ENCODE results near the gene SLC35F4. TPM values are rescaled to one million over a fixed set of nuclear protein-coding genes. Genes with fewer than 3 reads are reported as not detected.

SLC35F4 gene
- total RNA-seq, 1 donor = not detected

GRCh38 chr14:57660208-57660607, 205.7 kb downstream of the SLC35F4 start:
- DNase-seq (ENCODE audit: low read depth) = no peak
- H3K4me3 ChIP-seq (ENCODE audit: low read depth, low read length) = no peak overlapping the region
- TF ChIP-seq, protein P1, sequence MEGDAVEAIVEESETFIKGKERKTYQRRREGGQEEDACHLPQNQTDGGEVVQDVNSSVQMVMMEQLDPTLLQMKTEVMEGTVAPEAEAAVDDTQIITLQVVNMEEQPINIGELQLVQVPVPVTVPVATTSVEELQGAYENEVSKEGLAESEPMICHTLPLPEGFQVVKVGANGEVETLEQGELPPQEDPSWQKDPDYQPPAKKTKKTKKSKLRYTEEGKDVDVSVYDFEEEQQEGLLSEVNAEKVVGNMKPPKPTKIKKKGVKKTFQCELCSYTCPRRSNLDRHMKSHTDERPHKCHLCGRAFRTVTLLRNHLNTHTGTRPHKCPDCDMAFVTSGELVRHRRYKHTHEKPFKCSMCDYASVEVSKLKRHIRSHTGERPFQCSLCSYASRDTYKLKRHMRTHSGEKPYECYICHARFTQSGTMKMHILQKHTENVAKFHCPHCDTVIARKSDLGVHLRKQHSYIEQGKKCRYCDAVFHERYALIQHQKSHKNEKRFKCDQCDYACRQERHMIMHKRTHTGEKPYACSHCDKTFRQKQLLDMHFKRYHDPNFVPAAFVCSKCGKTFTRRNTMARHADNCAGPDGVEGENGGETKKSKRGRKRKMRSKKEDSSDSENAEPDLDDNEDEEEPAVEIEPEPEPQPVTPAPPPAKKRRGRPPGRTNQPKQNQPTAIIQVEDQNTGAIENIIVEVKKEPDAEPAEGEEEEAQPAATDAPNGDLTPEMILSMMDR (IDR thresholded peaks at IDR 0.05; ENCODE audit: insufficient read depth, low read length) = no peak

GRCh38 chr14:57659052-57659451, 206.8 kb downstream of the SLC35F4 start:
- H3K4me3 ChIP-seq (ENCODE audit: low read depth, low read length) = no peak overlapping the region
- no peak for DNase-seq (ENCODE audit: low read depth)
- TF ChIP-seq, protein P1 (IDR thresholded peaks at IDR 0.05; ENCODE audit: insufficient read depth, low read length) = no peak

- TF ChIP-seq, protein P1 (IDR thresholded peaks at IDR 0.05; ENCODE audit: insufficient read depth, low read length) = no peak
- no peak for DNase-seq (ENCODE audit: low read depth)
- no peak overlapping the region for H3K4me3 ChIP-seq (ENCODE audit: low read depth, low read length)
These were observed 208.4 kb downstream of the SLC35F4 start for GRCh38 chr14:57657487-57657886.

DNA sequence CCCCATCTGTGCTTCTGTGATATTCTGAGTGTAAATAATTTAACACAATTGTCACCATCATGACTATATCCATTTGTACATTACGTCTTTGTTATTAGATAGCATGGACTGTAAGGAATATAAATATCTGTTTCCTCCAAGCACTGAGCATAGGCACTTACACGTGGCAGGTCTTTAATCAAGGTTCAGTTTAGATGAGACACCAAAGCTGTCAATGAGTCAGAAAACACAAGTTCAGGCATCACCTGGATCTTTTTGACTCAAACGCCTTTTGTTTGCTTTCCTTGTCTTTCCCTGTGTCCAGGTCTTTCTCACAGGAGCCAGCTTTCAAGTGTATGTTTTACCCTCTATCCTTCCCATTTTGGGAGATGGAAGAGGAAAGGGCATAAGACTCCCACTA, 209.0 kb downstream of the SLC35F4 start:
- DNase-seq (ENCODE audit: low read depth) = no peak
- TF ChIP-seq, protein P1 (IDR thresholded peaks at IDR 0.05; ENCODE audit: insufficient read depth, low read length) = no peak
- H3K4me3 ChIP-seq (ENCODE audit: low read depth, low read length) = no peak overlapping the region

DNA sequence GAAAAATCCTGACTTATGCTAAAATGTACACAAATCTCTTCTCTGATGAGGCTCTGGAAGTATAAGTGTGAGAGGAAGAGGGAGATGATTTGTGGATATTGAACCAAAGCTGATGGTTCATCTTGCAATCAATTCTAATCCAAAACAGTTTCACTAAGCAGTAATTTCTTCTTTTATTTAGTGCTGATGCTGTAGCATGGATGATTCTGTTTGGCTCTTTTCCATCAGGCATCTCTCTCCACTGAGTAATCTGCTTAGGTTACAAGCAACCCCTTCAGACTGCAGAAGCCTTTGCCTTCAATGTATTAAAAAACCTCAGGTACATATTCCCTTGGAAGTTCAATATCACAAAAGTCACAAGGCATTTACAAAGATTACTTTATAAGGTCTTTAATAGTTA, 213.1 kb downstream of the SLC35F4 start:
- TF ChIP-seq, protein P1 (IDR thresholded peaks at IDR 0.05; ENCODE audit: insufficient read depth, low read length) = no peak
- no peak overlapping the region for H3K4me3 ChIP-seq (ENCODE audit: low read depth, low read length)
- DNase-seq (ENCODE audit: low read depth) = no peak

DNA sequence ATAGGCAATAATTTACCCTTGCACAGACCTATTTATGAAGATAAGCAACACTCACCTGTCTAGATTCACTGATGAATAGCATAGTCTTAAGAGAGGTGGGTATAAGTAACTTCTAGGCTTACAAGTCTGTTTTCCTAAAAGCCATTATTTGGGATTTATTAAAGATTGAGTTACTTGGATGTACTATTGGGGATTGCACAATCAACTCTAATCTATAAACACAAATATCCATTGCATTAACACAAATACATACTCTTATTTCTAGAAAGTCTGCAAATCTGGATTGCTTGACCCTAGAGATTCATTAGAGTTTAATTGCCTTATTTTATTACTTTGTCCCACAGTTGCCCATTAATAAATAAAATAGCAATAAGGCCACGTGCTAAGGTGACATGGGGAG, 224.1 kb downstream of the SLC35F4 start:
- no peak for DNase-seq (ENCODE audit: low read depth)
- H3K4me3 ChIP-seq (ENCODE audit: low read depth, low read length) = no peak overlapping the region
- TF ChIP-seq, protein P1 (IDR thresholded peaks at IDR 0.05; ENCODE audit: insufficient read depth, low read length) = no peak

GRCh38 chr14:57640036-57640435, 225.9 kb downstream of the SLC35F4 start:
- no peak overlapping the region for H3K4me3 ChIP-seq (ENCODE audit: low read depth, low read length)

More at GRCh38 chr14:57640036-57640435, 225.9 kb downstream of the SLC35F4 start:
- no peak for DNase-seq (ENCODE audit: low read depth)
- TF ChIP-seq, protein P1 (IDR thresholded peaks at IDR 0.05; ENCODE audit: insufficient read depth, low read length) = no peak
